ENCODE results near the gene UHRF1.

The UHRF1 gene

GRCh38 chr19:4987256-4987655 is 78.0 kb downstream of the UHRF1 start:
- DNase-seq (ENCODE audit: extremely low read depth in 1 of 2, low read depth in 1 of 2) = no peak

GRCh38 chr19:4987692-4988370 is 78.5 kb downstream of the UHRF1 start:
- DNase-seq (ENCODE audit: extremely low read depth in 1 of 2, low read depth in 1 of 2) = no peak

GRCh38 chr19:4988770-4989251 is 79.5 kb downstream of the UHRF1 start:
- no peak for DNase-seq (ENCODE audit: extremely low read depth in 1 of 2, low read depth in 1 of 2)

DNA sequence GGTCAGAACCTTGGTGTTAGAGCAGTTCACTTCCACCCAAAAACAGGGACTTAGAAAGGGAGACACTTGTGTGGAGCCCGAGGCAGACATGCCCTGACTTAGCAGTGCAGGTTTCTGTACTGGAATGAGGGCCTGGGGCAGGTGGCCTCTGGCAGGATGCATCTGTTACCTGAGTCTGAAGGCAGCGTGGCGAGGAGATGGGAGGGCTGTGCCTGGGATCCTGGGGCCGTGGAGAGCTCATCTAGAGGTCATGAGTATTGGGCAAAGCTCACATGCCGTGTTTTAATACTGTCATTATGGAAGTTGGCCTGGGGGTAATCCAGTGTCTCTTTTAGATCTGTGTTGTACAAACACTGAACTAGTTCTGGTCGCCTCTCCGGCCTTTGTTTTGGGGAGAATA is 81.0 kb downstream of the UHRF1 start:
- no peak for DNase-seq (ENCODE audit: extremely low read depth in 1 of 2, low read depth in 1 of 2)

- DNase-seq (ENCODE audit: extremely low read depth in 1 of 2, low read depth in 1 of 2) = no peak
These were observed 82.2 kb downstream of the UHRF1 start for GRCh38 chr19:4991538-4991937.

- no peak for DNase-seq (ENCODE audit: extremely low read depth in 1 of 2, low read depth in 1 of 2)
These were observed 82.8 kb downstream of the UHRF1 start for GRCh38 chr19:4991996-4992698.

- DNase-seq (ENCODE audit: extremely low read depth in 1 of 2, low read depth in 1 of 2) = no peak
These were observed 84.4 kb downstream of the UHRF1 start for GRCh38 chr19:4993683-4994082.

GRCh38 chr19:4996701-4997100 is 87.4 kb downstream of the UHRF1 start:
- DNase-seq (ENCODE audit: extremely low read depth in 1 of 2, low read depth in 1 of 2) = no peak

- no peak for DNase-seq (ENCODE audit: extremely low read depth in 1 of 2, low read depth in 1 of 2)
These were observed 88.0 kb downstream of the UHRF1 start for GRCh38 chr19:4997297-4997696.

- no peak for DNase-seq (ENCODE audit: extremely low read depth in 1 of 2, low read depth in 1 of 2)
These were observed 90.9 kb downstream of the UHRF1 start for GRCh38 chr19:5000120-5000611.

DNA sequence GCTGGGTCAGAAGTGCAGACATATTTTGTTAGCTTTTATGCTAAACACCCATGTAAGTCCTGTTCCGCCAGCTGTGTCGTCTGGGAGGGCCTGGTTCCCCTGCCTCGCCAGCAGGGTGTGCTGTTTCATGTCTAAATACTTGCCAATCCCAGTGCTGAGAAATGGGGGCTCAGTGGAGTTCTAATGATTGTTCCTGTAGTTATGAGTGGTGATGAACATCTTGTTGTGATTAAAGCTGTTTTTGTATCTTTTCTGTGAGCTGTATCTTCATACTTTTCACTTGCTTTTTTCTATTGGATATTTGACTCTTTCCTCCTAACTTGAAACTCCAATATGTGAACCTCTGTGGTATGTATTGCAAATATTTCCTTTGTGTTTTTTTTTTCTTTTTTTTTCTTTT is 92.3 kb downstream of the UHRF1 start:
- no peak for DNase-seq (ENCODE audit: extremely low read depth in 1 of 2, low read depth in 1 of 2)

GRCh38 chr19:5002143-5002542 is 92.8 kb downstream of the UHRF1 start:
- no peak for DNase-seq (ENCODE audit: extremely low read depth in 1 of 2, low read depth in 1 of 2)

GRCh38 chr19:5003781-5004180 is 94.5 kb downstream of the UHRF1 start:
- no peak for DNase-seq (ENCODE audit: extremely low read depth in 1 of 2, low read depth in 1 of 2)

DNA sequence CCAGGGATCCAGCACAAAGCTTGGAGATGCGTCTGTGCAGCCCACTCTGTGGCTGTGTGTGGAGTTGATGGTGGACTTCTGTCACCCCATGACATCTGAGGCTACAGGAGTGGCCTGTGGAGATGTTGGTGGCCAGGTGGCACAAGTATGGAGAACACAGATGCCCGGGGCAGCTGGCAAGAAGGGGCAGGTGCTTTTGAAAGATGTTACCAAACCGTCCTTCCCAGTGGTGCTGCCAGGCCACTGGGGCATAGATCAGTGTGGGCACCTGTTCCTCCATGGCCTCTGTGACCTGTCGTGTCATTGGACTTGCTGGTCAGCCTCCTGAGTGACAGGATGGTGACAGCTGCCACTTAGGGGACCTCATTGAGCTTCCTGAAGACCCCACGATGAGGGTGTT is 95.8 kb downstream of the UHRF1 start:
- no peak for DNase-seq (ENCODE audit: extremely low read depth in 1 of 2, low read depth in 1 of 2)

GRCh38 chr19:5006201-5006600 is 96.9 kb downstream of the UHRF1 start:
- no peak for DNase-seq (ENCODE audit: extremely low read depth in 1 of 2, low read depth in 1 of 2)

DNA sequence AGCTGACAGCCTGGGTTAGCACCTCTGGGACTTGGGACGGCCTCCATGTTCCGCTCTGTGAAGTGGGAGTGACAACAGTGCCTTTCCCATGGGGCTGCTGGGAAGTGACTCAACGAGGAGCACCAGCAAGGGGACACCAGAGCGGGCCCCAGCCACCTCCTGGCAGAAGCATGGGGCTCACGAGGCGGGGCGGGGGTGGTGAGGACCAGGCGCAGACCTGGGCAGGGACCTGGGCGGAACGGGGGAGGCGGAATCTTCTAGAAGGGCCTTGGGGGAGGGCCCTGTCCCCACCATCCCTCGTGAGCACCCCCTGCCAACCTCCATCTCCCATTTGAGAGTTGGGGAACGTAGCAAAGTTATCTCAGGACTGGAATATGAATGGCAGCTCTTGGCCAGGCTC is 97.5 kb downstream of the UHRF1 start:
- DNase-seq (ENCODE audit: extremely low read depth in 1 of 2, low read depth in 1 of 2) = no peak

Data from activated CD8-positive, alpha-beta memory T cell treated with anti-CD3 and anti-CD28 coated beads for 1 hour (primary cell).